ENCODE results near the gene KIF26A.

DNA sequence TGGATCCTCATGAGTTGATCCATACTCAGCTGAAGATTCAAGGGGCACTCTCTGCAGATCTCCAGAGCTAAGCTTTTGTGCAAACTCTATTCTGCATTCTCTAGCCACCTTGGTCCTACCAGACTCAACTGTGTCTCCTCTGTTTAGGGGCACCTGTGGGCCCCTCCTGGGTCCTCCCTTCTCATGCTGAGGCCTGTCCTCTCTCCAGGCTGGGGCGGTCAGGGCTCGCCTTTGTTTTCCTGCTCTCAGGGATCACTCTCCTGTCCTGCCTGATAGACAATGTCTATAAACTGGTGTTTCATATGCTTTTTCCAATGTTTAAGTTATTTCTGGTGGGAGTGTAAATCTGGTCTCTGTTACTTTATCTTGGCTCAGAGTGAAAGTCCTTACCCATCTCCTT lies 11.6 kb upstream of the KIF26A start:
- no peak for TF ChIP-seq POLR2A (IDR thresholded peaks at IDR 0.05)
- no peak for TF ChIP-seq CTCF (IDR thresholded peaks at IDR 0.05)
- no peak for TF ChIP-seq POLR2AphosphoS5 (IDR thresholded peaks at IDR 0.05)
